Measurements from ENCODE around the gene ABLIM1. TPM values are rescaled to one million over a fixed set of nuclear protein-coding genes. Genes with fewer than 3 reads are reported as not detected.

Gene ABLIM1
- total RNA-seq, 1 donor from 2014 or later, result 76.9 TPM

DNA sequence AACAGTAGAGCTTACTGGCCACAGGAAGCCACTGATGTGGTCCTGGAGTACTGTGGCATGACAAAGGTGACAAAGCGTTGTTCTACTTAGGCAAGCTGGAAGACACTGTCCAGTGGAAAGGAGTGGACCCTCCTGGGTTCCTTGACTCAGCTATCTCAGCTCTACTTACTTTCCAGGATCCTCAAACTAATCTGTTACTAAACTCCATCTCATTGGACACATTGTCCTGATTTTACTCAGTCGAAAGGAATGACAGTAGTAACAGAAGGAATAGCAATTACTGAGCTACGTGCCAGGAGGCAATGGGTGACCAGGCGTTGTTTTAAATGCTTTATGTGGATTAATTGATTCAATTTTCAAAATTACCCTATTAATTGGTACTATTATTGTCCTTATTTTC lies 41.6 kb downstream of the ABLIM1 start:
- TF ChIP-seq, protein P1, sequence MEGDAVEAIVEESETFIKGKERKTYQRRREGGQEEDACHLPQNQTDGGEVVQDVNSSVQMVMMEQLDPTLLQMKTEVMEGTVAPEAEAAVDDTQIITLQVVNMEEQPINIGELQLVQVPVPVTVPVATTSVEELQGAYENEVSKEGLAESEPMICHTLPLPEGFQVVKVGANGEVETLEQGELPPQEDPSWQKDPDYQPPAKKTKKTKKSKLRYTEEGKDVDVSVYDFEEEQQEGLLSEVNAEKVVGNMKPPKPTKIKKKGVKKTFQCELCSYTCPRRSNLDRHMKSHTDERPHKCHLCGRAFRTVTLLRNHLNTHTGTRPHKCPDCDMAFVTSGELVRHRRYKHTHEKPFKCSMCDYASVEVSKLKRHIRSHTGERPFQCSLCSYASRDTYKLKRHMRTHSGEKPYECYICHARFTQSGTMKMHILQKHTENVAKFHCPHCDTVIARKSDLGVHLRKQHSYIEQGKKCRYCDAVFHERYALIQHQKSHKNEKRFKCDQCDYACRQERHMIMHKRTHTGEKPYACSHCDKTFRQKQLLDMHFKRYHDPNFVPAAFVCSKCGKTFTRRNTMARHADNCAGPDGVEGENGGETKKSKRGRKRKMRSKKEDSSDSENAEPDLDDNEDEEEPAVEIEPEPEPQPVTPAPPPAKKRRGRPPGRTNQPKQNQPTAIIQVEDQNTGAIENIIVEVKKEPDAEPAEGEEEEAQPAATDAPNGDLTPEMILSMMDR (IDR thresholded peaks at IDR 0.05), result no peak
- intact Hi-C loops (cut with micrococcal nuclease), result no loop called here

DNA sequence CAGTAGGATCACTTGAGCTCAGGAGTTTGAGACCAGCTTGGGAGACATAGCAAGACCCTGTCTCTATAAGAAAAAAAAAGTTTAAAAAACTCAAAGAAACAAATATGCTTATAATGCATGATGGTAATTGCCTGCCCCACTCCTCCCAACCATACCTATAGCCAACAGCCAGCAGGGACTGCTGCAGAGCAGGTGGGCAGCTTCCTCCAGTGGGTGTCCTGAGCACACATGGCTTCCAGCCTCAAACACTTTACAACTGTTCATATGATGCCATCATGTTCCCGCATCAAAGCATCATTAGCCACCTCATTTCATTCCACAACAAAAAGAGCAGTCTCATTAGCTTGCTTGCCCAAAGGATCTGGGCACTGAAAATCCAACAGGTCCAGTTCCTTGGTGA lies 42.0 kb downstream of the ABLIM1 start:
- ATAC-seq (ENCODE audit: low read depth), result no peak
- Mint-ChIP-seq H3K9me3 (no peaks in the 10 kb centered on the region), H3K27ac (no peak overlapping the region), H3K4me1 (peaks cover 8% of the 10 kb centered on the region), H3K4me3 (no peak overlapping the region), H3K27me3 (no peaks in the 10 kb centered on the region), H3K36me3 (ENCODE audit: low read depth) (no peaks in the 10 kb centered on the region)
- POLR2A ChIA-PET, result interaction anchor here (0.6 kb wide), 1 partner anchor 16 kb away, joined by 5 read pairs; no protein-coding TSS in a partner anchor
- TF ChIP-seq, protein P1 (IDR thresholded peaks at IDR 0.05), result no peak
- DNase-seq, result no peak
- intact Hi-C loops (cut with micrococcal nuclease), result no loop called here
- CTCF ChIA-PET, result interaction anchor here (1.1 kb wide), 1 partner anchor 145 kb away, joined by 3 read pairs; no protein-coding TSS in a partner anchor

More for the DNA sequence above, 41.6 kb downstream of the ABLIM1 start:
- H3K4me3 Mint-ChIP-seq, result no peak overlapping the region
- ATAC-seq (ENCODE audit: low read depth) (no peak), DNase-seq (no peak)
- POLR2A ChIA-PET, result no interaction called here
- no peaks in the 10 kb centered on the region for H3K36me3 Mint-ChIP-seq (ENCODE audit: low read depth)
- H3K27ac Mint-ChIP-seq, result no peak overlapping the region
- no peaks in the 10 kb centered on the region for H3K27me3 Mint-ChIP-seq
- H3K9me3 Mint-ChIP-seq, result no peaks in the 10 kb centered on the region
- H3K4me1 Mint-ChIP-seq, result peaks cover 8% of the 10 kb centered on the region
- CTCF ChIA-PET, result interaction anchor here (1.1 kb wide), 1 partner anchor 145 kb away, joined by 3 read pairs; no protein-coding TSS in a partner anchor

DNA sequence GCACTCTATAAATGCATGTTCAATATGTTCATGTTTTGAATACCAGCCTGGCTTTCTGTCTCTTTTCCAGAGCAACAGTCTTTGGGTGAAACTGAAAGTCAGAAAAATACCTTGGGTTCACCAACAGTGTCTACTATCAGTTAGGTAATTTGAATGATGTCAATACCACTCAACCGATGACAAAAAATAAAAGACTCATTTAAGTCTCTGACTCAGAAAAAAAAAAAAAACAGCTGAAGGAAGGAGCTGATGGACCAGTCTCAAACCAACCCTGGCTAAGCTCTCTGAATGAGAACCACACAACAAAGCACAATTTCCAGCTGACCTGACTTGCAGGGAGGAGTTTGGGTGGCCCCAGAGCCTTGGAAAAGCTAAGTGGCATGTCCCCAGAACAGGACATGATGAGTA lies 42.5 kb downstream of the ABLIM1 start:
- Mint-ChIP-seq H3K4me1 (peaks cover 8% of the 10 kb centered on the region), H3K27ac (peak overlapping the region; percentile 18), H3K4me3 (peak overlapping the region; percentile 26), H3K36me3 (ENCODE audit: low read depth) (no peaks in the 10 kb centered on the region), H3K27me3 (no peaks in the 10 kb centered on the region), H3K9me3 (no peaks in the 10 kb centered on the region)
- intact Hi-C loops (cut with micrococcal nuclease), result no loop called here
- CTCF ChIA-PET, result no interaction called here
- POLR2A ChIA-PET, result interaction anchor here (0.6 kb wide), 1 partner anchor 17 kb away, joined by 5 read pairs; no protein-coding TSS in a partner anchor
- TF ChIP-seq, protein P1 (IDR thresholded peaks at IDR 0.05), result no peak
- DNase-seq (no peak), ATAC-seq (ENCODE audit: low read depth) (peak; percentile 58)

DNA sequence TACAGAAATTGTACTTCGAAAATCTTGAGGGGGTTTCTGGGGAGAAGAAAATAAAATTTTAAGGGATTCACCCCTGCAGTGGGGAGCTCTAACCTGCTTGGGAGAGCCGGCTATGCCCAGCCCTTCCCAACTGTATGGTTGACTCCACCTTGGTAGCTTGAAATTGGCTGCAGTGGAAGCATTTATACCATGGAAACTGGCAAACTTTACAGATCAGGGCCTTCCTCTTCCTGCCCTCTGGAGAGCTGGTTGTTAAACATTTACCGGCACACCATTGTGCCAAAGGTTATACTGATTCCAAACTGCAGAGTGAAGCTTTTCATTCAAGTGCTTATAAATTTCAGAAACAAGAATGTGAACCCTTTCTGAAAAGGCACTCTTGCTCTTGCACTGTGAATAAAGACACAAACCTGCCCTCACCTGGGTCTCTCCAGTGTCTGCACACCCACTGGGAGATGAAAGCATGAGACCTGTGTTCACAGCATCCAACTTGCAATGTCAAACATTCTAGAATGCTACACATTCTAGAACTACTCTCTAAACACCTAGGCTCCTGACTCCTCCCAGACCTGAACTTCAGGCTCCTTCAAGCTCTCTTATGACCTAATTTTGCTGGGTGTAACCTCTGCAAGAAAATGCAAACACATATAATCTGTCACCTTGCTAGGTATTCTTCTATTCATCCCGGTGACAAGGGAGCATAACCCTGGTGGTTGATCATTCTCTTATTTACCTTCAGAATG lies 44.7 kb downstream of the ABLIM1 start:
- Mint-ChIP-seq H3K4me3 (no peak overlapping the region), H3K27me3 (no peaks in the 10 kb centered on the region), H3K4me1 (peaks cover 8% of the 10 kb centered on the region), H3K9me3 (no peaks in the 10 kb centered on the region), H3K36me3 (ENCODE audit: low read depth) (no peaks in the 10 kb centered on the region), H3K27ac (no peak overlapping the region)
- no peak for DNase-seq
- CTCF ChIA-PET, result no interaction called here
- ATAC-seq (ENCODE audit: low read depth), result no peak
- intact Hi-C loops (cut with micrococcal nuclease), result no loop called here
- POLR2A ChIA-PET, result no interaction called here
- TF ChIP-seq, protein P1 (IDR thresholded peaks at IDR 0.05), result no peak

DNA sequence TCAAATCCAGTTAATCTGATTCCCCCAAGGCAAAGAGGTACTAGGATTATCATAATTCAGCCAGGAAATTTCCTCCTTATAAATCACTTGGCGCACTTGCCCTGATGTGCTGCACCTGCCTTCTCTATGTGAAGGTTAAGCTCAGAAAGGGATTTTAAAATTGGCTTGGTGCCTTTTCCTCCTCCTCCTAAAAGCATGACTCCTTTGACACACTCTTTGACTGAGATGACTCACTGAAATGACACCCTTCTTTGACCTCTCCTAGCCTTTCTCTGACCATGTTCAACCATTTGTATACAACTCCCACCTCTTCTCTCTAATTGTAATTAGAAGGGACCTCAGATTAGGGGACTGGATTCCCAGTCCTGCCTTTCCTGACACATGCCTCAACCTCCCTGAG lies 46.5 kb downstream of the ABLIM1 start:
- TF ChIP-seq, protein P1 (IDR thresholded peaks at IDR 0.05), result no peak
- peaks cover 8% of the 10 kb centered on the region for H3K4me1 Mint-ChIP-seq
- no peak overlapping the region for H3K27ac Mint-ChIP-seq
- H3K4me3 Mint-ChIP-seq, result no peak overlapping the region
- ATAC-seq (ENCODE audit: low read depth) (no peak), DNase-seq (no peak)
- H3K36me3 Mint-ChIP-seq (ENCODE audit: low read depth), result no peaks in the 10 kb centered on the region
- no peaks in the 10 kb centered on the region for H3K9me3 Mint-ChIP-seq
- ChIA-PET CTCF (no interaction called here), POLR2A (no interaction called here)
- intact Hi-C loops (cut with micrococcal nuclease), result no loop called here
- no peaks in the 10 kb centered on the region for H3K27me3 Mint-ChIP-seq
